Gastrocnemius medialis (tissue), 4 donors: ENCODE measurements around the gene APC2.

Source experiments
- POLR2A ChIP-seq, 2 donors: fragments of 450-650 bp; IDR thresholded peaks; one replicate each; pipeline ENCODE4 v1.6.1; 2017; ENCODE audit warnings: antibody characterized with exemption in 2 of 2, mild to moderate bottlenecking in 2 of 2, moderate library complexity in 2 of 2
- TF ChIP-seq, protein P1 (sequence below), 5 experiments: fragments of 450-650 bp in 3 of 5; fragments of 200-600 bp in 2 of 5; sonication (generic) in 2 of 5; IDR thresholded peaks in 4 of 5; conservative IDR thresholded peaks in 1 of 5; 1 replicate in 4 of 5; 2 replicates in 1 of 5; pipeline ENCODE4 v1.5.1; 2016 to 2019; ENCODE audit warnings: antibody characterized with exemption in 5 of 5, mild to moderate bottlenecking in 3 of 5, moderate library complexity in 3 of 5

DNA sequence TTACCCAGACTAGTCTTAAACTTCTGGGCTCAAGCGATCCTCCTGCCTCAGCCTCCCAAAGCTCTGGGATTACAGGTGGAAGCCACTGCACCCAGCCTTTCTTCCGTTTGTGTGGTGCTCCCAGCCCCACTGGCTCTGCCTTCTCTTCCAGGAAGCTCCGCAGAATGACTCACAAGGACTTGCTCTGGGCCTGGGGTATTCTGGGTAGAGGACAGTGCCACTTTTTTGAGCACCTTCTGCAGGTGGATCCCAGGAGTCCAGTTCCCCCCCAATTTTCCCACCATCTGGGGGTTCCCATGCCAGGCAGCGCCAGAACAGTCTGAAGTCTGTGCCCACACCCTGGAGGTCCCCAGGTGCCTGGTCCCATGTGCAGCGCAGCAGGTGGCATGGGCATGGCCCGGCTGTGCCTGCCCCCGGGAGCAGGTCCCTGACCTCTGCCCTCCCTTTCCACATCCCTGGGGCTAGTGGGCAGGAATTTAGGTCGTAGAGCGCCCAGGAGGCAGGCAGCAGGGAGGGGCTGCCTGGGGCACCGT lies 42.6 kb downstream of the APC2 start:
- TF ChIP-seq, protein P1, sequence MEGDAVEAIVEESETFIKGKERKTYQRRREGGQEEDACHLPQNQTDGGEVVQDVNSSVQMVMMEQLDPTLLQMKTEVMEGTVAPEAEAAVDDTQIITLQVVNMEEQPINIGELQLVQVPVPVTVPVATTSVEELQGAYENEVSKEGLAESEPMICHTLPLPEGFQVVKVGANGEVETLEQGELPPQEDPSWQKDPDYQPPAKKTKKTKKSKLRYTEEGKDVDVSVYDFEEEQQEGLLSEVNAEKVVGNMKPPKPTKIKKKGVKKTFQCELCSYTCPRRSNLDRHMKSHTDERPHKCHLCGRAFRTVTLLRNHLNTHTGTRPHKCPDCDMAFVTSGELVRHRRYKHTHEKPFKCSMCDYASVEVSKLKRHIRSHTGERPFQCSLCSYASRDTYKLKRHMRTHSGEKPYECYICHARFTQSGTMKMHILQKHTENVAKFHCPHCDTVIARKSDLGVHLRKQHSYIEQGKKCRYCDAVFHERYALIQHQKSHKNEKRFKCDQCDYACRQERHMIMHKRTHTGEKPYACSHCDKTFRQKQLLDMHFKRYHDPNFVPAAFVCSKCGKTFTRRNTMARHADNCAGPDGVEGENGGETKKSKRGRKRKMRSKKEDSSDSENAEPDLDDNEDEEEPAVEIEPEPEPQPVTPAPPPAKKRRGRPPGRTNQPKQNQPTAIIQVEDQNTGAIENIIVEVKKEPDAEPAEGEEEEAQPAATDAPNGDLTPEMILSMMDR (IDR thresholded peaks at IDR 0.05 in 4 of 5, conservative IDR thresholded peaks at IDR 0.05 in 1 of 5): no peak
- TF ChIP-seq POLR2A (IDR thresholded peaks at IDR 0.05): no peak
